Bone marrow (tissue), 2 donors: ENCODE data around the gene PPBP.
A peak's percentile ranks its signal among the peaks of the same experiment; 100 is the strongest.

ENCODE experiments used
- DNase-seq, 2 donors: peaks; one replicate each; lab custom pipeline; 2025; lab: John Stamatoyannopoulos, UW

The PPBP gene, protein sequence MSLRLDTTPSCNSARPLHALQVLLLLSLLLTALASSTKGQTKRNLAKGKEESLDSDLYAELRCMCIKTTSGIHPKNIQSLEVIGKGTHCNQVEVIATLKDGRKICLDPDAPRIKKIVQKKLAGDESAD

DNA sequence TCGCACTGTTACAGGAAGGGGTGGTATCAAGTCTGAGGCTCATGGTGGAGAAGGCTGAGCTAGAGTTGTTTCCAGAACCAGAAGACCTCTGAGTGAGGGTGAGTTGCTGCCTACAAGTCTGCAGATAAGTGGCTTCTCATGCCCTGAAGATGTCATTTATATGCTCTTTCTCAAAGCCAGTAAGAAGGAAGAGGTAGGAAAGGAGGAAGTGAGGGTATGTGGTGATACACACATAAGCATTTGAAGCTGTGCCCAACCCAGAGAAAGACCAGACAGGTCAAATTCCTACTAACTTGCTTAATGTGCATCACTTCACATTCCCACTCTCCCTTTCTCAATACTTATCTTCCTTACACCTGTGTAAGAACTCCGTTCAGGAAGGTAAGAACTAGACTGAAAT is at the start of gene PPBP:
PPBP (minus strand) TSS at position 130 of the 400 bp plus-strand sequence; CDS start at position 43, 87 bp downstream.
- peak in 1 of 2 donors; percentile 59 for DNase-seq

DNA sequence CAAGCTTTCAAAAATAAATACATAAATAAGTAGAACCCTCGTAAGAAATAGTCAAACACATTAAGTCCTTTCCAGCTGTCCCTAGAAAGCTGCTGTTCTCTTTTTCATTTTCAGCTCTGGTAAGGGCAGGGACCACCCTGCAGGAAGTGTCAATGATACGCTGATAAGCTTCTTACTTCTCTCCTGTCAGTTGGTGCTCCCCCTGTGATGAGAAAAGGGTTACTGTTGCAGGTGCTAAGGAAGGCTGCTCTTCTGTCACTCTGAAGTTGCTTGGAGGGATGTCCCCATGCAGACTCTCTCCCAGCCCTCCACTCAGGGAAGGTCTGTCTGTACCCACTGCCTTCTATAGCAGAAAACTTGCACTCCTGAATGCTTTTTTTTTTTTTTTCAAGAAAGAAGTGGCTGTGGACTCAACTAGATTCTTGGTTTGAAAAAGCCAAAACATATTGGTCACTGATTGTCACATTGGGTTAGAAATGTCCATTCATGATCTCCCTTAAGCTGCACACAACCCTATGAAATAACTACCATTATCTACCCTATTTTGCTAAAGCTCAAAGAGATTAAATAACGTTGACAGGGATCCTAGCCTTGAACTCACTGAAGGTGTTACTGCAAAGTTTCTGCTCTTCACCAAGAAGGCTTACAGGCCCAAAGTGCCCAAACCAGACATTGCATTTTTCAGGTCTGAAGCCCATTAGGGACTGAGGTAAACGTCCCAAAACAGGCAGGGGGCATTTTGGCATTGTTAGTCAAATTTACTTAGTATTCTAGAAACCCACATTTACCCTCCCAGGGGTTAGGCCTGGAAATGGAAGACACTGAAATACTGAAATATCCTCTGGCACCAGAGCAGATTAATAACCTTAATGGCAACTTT is 49.3 kb upstream of the PPBP start:
- peak in 1 of 2 donors; percentile 57 for DNase-seq

DNA sequence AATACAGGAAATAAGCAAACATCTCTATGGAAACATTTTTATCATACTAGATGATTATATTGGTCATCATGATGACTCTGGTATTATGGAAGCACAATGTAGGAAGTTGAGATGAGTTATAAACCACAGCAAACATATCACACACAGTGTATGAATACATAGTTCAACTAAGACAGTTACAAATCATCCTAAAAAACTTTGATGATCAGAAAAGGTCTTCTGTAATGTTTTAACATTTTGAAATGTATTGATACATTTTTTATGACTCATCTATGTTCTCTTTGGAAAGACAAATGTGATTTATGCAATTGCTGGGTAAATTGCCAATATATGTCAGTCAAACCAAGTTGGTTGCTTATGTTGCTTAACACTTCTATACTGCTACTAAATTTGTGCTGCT is 45.7 kb upstream of the PPBP start:
- peak in 1 of 2 donors; percentile 34 for DNase-seq

DNA sequence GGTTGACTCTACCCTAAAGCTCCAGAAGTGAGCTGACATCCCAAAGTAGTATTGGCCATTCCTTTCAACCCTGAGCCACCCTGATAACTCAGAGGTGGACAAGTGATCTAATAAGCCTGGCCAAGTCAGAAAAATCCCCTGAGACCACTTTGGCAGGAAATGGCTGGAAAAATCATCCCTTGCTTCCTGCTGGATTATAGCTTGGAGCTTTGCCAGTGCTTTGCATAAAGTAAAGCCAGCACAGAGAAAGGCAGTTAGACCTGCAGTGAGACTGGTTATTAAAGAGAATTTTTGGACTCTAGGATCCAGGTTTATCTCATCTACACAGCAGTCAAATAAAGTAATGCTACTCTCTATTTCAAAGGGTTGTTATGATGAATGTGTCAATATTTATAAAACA is 44.1 kb upstream of the PPBP start:
- no peak for DNase-seq

DNA sequence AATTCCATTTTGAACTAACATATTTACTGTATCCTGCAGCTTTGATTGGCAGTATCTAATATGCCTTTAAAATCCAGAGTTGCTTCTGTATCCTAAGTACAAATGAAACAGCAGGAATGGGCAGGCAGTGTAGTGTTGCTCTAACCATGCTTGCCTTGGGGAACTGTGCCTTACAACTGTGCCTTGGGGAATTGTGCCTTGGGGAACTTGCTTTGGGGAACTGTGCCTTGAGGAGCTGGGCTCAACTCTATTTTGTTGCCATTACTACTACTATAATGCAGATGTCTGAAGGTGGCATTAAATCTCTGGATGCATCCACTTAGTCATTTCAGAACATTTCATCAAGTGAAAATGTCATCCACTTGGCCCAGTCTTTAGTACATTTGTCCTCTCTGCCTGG is 43.6 kb upstream of the PPBP start:
- no peak for DNase-seq

DNA sequence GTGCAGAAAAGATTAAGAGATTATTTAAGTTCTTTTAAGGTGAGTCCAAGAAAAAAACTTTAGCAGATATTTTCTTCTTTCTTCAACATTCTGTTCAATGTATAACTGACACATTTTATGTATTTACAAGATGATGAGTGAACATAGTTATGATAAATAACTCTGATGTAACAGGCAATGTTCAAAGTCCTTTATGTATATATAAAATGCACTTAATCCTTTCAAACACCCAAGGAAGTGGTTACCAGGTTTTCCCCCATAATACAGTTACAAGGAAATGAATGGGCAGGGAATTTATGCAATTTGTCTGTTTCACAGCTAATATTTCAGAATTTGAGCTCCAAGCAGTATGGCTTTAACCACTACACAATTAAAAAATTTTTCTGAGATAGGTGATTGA is 42.3 kb upstream of the PPBP start:
- no peak for DNase-seq

DNA sequence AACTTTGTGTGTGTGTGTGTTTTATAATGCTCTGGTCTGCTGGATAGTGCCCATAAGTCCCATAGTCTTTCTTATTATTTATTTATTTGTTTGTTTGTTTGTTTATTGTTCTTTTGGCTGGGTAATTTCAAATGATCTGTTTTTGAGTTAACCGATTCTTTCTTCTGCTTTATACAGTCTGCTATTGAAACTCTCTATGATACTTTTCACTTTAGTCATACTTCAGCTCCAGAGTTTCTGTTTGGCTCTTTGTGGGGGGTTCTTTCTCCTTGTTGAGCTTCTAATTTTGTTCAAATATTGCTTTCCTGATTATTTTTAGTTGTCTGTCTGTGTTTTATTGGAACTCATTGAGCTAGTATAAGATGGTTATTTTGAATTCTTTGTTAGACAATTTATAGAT is 40.5 kb upstream of the PPBP start:
- DNase-seq = no peak

DNA sequence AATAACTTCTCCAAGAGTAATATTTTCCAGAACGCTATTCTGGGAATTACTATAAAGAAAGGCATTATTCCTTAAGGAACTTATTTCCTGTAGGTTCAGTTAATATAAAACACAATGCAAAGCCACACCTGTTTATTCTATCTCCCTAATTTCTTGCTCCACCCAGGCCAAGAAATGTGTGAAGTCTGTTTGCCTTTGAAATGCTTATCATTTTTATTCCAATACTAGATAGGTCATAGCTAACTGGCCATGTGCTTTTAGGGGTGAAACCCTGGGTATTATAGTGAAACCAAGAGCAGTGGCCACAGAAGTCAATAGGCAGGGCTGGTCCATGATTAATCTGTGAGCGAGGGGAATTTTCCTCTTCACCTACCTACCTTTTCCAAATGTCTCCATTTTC is 35.7 kb upstream of the PPBP start:
- no peak for DNase-seq

DNA sequence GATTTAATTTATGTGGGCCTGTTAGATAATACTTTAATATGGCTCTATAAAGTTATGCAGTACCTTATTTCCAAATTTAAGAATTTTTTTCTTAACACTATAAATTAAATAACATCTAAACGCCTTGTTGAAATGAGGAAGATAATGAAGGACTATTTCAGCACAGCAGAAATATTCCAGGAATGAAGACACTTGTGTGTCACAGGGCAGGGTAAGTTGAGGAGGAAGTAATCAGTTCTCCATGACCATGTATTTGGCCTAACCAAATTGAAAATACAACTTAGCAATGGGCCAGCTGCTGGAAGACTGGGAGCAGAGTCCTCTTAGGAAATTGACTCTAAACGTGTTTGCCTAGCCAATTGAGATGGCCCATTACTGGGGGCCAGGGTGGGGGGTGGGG is 33.6 kb upstream of the PPBP start:
- no peak for DNase-seq

DNA sequence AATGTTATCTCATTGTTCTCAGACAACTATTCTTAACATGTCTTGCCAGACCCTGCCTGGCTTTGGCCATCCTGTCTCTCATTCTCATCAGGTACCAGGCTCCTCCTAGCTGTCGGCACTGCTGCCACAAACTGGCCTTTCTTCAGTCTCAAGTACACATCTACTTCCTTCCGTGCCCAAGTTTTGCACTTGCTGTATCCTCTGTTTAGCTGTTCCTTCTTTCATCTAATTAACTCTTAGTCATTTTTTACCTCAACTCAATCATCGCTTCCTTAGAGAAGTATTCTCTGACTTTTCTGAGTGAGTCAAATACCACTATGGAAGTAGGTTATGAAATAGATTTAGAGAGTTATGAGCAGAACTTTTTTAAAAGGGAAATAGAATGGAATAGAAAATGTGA is 30.8 kb upstream of the PPBP start:
- peak in 1 of 2 donors; percentile 91 for DNase-seq

DNA sequence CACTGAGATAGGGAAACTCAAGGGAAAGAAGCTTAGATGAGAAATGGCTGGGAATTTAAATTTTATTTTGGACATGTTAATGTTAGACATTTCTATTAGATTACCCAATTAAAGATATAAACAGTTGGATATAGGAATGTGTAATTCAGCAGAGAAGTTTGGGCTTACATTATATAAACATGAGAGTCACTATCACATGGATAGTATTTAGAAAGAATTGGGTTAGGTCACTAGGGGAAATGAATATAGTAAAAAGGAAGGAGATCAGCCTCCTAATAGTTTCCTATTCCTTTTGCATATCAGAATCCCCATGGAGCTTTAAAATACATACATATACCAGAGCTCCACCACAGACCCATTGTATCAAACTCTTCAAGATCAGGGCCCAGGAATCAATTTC is 30.1 kb upstream of the PPBP start:
- no peak for DNase-seq

DNA sequence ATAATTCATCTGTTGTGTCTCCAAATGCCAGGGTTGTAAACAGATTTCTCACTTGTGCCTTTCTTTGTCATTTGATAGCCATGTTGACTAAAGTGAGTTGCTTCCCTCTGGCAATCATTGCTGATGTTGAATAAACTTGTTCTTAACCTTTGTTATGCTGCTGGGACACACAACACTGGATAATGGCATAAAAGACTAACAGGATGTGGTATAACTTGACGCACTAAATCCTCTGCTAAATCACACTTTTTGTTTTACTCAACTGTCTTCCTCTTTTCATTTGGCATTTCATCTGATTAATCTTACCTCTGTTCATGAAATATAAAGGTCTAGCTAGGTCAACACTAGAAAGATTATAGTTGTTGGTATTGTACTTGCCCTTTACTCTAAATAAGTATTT is 28.1 kb upstream of the PPBP start:
- DNase-seq = peak in 1 of 2 donors; percentile 82

DNA sequence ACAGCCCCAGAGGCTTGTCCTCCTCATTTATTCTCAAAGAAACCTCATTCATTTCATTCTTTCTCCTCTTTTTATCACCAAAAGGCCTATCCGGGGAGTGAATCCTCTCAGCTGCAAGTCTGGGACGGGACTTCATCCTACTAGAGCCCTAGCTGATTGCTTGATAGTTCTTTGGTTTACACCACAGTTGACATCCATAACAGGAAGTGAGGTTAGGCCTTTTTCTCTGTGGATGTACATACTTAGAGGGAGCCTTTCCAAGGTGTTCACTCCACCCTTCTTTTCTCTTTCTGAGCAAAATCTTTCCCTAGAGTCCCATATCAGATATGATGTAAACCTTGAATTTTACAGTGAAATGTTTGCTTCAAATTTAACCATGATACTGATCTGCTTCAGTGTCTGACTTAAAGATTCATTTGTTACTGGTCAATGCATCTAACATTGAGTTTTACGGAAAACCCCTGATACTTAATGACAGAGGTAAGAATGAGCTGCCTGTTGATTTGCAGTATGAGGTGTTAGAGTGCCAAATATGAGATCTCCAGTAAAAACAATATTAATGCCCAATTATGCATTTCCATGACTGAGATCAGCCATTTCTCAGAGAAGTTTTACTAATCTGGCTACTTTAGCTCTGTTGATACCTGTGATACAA is 27.3 kb upstream of the PPBP start:
- no peak for DNase-seq

DNA sequence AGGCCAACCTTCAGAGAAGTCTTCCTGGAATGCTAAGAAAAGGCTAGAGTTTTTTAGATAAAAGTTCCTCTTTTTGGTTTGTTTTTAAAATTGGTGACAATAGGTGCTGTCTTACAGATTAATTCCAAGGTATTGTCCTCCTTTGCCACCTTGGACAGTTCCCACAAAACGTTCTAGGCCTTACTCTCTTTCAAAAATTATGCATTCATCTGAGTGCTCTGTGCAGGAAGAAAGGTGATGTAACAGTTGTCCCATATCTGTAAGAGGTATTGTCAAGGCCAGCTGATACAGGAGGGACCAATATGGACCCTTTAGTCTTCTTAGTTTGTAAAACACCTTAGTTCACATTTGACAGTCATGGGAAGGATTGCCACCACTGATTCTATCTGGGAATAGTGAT is 26.3 kb upstream of the PPBP start:
- no peak for DNase-seq

DNA sequence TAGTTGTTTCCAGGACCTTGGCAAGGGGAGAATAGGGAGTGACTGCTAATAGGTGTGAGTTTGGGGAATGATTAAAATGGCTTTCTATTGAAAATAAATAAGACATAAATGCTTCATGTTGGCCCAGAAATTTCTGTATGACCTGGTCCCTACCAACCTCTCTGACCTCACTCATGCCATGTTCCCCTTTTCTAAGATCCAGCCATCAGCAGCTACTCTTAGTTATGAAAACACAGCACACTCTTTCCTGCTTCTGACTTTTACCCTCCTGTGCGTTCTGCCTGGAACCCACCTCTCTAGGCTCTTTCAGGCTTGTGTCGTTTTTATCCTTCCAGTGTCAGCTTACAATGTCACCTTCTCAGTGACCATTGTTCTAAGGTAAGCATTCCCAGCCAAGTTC is 25.3 kb upstream of the PPBP start:
- peak in 1 of 2 donors; percentile 9 for DNase-seq

DNA sequence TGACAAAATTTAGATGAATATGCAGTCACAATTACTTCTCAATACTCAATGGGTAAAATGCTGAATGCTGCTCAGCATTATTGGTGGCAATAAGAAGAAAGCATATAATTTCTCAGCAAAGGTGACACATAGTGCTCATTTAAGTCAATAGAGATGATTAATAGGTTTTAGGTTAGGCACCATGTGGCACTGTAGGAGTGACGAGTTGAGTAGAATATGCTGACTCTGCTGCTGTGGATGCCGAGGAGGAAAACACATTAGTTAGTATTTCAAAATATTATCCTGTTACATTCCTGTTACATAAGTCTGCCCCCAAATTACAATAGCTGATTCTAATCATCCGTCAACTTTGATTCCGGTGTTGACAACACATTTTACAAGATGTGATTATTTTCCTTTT is 24.1 kb upstream of the PPBP start:
- DNase-seq = no peak

DNA sequence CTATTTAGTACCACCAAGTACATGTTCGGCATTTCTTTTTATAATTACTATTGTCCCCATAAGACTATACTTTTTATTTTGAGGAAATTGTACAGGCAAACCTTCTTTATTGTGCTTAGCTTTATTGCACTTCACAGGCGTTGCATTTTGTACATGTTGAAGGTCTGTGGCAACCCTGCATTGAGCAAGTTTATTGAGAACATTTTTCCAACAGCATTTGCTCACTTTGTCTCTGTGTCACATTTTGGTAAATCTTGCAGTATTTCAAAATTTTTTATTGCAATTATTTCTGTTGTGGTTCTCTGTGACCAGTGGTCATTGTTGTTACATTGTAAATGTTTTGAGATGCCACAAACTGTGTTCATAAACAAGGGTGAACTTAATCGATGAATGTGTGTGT is 21.3 kb upstream of the PPBP start:
- no peak for DNase-seq

DNA sequence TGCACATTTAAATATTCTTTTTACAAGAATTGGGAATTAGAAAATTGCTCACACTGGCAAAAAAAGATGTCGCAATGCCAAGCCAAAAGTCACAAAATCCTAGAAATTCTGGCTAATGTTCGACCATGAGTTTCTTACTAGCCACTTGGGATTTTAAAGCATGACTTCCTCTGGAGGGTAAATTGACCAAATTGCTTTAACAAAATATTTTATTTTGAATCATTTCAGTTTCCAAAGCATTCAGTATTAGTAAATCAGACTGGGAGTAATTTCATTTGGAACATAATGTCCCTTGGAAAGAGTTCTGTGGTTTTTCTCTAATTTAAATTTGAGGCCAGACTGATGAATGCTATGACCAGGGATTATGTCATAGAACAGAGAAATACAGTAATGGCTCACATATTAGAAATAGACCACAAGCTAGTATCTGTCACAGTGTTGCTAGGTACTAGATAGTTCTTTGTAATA is 18.1 kb upstream of the PPBP start:
- DNase-seq = no peak

DNA sequence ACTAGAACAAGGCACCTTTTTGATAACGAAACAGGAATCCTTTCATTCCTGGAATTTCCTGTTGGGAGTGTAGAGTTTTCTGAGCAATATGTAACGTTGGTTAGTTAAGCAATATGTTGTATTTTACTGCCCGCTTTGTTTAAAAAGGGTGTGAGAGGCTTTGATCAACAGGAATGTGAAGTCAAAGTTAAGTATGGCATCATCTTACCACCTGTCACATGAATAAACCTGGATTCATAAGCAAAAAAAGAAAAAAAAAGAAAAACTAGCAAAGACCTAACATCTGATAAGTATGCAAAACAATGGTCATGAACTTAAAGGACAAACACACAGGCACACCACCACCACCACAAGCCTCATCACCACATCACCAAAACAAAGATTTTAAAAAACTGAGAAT is 17.5 kb upstream of the PPBP start:
- DNase-seq = no peak

DNA sequence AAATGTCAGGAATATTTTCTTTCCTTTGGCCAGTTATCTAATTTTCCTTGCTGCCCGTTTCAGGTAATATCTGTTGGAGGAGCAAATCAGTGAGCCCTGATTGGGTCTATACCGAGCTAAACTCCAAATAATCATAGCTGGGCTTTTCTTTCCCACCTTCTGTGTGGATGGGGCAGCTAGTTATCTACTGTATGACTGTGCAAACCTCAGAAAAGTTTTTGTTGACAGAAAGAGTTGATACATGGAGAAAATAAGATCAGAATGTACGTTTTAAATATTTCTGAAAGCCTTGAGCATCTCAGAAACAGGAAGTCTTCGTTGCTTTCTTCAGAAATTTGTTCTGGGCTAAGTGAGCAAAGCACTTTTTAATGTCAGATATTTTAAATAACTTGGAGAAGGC is 16.7 kb upstream of the PPBP start:
- no peak for DNase-seq

DNA sequence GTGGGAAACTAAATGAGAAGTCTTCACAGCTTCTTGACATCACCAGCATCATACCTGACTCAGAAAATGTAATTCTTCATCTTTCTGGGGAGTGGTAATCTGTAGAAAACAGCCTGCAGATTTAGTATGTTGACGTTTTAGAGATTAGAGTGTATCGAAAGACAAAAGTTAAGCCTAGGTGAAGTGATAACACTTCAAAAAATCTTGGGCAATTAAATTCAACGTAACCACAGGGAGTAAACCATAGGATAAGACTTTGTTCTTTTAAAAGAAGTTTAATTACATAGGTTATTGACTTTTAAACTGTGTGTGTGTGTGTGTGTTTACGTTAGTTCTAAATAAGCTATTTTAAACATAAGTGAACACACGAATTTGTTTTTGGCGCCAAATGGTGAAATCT is 12.3 kb upstream of the PPBP start:
- DNase-seq = no peak

DNA sequence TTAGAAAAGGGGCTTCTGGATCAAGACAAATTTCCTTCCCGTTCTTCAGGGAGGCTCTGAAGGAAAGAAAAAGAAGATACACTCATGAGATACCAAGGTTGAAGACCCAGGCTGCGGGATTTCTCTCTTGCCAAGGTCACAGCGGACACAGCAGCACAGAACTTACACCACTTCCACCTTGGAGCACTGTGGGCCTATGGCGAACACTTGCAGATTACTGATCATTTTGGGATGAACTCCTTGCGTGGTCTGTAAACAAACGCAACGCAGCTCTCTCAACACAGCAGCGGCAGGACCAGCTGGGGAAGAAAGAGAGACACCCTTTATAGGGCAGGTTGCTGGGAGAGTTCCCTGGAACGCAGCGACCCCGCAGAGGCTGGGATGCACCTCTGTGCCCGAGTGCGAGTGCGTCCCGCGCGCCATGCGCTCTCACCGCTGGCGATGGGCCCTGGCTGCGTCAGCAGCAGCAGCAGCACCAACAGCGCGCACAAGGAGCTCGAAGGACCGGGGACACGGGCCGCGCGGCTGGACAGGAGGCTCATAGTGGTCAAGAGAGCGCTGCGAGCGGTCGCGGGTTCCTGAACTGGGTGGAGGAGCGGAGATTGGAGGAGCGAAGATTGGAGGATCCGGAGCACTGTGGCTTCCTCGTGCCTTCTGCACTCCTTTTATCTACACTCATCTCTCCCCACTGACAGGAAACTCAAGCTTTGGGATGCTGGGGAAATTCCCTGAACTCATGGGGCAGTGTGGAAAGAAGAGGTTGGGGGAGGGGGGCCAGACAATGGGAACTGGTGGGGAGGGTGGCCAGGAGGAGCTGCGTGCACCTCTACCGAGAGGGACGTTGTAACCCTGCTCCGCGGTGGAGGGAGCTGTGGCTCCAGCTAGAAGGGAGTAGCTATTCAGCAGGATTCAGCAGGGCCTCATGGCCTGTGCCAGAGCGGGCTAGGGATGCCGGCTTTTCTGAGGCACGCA is 10.3 kb upstream of the PPBP start, which contains the start of gene CXCL5:
CXCL5 (minus strand) TSS at position 638 of the 972 bp plus-strand sequence; CDS start at position 542, 96 bp downstream.
- DNase-seq = no peak
